NCI-H2196 (cell line): ENCODE results near the gene CAMK2B.

Experiments
- DNase-seq: peaks from one replicate; lab custom pipeline; 2025; ENCODE audit not compliant: unreplicated experiment; lab: John Stamatoyannopoulos, UW

Gene CAMK2B

GRCh38 chr7:44287488-44288380, 37.7 kb downstream of the CAMK2B start:
- DNase-seq: no peak

GRCh38 chr7:44286618-44287487, 38.5 kb downstream of the CAMK2B start:
- DNase-seq: no peak

- DNase-seq: no peak
Measured at GRCh38 chr7:44286182-44286617, 39.2 kb downstream of the CAMK2B start.

- no peak for DNase-seq
Measured at GRCh38 chr7:44285561-44285960, 39.8 kb downstream of the CAMK2B start.

- DNase-seq: no peak
Measured at GRCh38 chr7:44284881-44285541, 40.4 kb downstream of the CAMK2B start.

- no peak for DNase-seq
Measured at GRCh38 chr7:44284216-44284615, 41.2 kb downstream of the CAMK2B start.

GRCh38 chr7:44283381-44284211, 41.8 kb downstream of the CAMK2B start:
- no peak for DNase-seq

- no peak for DNase-seq
Measured at GRCh38 chr7:44282601-44283171, 42.7 kb downstream of the CAMK2B start.

GRCh38 chr7:44281811-44282600, 43.4 kb downstream of the CAMK2B start:
- DNase-seq: no peak

GRCh38 chr7:44280993-44281721, 44.2 kb downstream of the CAMK2B start:
- DNase-seq: no peak

- DNase-seq: no peak
Measured at GRCh38 chr7:44280636-44280992, 44.8 kb downstream of the CAMK2B start.

GRCh38 chr7:44279731-44280505, 45.5 kb downstream of the CAMK2B start:
- DNase-seq: no peak

- no peak for DNase-seq
Measured at GRCh38 chr7:44279286-44279685, 46.1 kb downstream of the CAMK2B start.

GRCh38 chr7:44278451-44279161, 46.8 kb downstream of the CAMK2B start:
- no peak for DNase-seq

GRCh38 chr7:44277851-44278250, 47.5 kb downstream of the CAMK2B start:
- DNase-seq: no peak

GRCh38 chr7:44277391-44277790, 48.0 kb downstream of the CAMK2B start:
- no peak for DNase-seq

GRCh38 chr7:44276571-44277221, 48.7 kb downstream of the CAMK2B start:
- no peak for DNase-seq
